ENCODE results near the gene AGTR2.
"Not testable (repeated sequence)": the region's sequence is repeated elsewhere in the genome, so short reads cannot be mapped to it uniquely, and the experiment has no call there.

Gene AGTR2

GRCh38 chrX:116170511-116170910, at the start of gene AGTR2:
TSS of gene AGTR2 (plus strand) at chrX:116170744. CDS start at chrX:116172281, 1,537 bp downstream.
- no peak within 1 kb of the TSS for H3K27ac Mint-ChIP-seq (ENCODE audit: low read depth)
- H3K9me3 Mint-ChIP-seq, result peaks cover 6% of the 10 kb centered on the region
- no peak for DNase-seq (ENCODE audit: low spot score in 2 of 2)
- H3K36me3 Mint-ChIP-seq (ENCODE audit: insufficient read depth), result no peaks in the 10 kb centered on the region
- H3K27me3 Mint-ChIP-seq, result no peaks in the 10 kb centered on the region
- no peaks in the 10 kb centered on the region for H3K4me1 Mint-ChIP-seq
- H3K4me3 Mint-ChIP-seq, result no peak within 1 kb of the TSS
- no peak for ATAC-seq (replicated peaks; ENCODE audit: extremely low read depth, poor library complexity, severe bottlenecking)

- Mint-ChIP-seq H3K4me1 (no peaks in the 10 kb centered on the region), H3K27ac (ENCODE audit: low read depth) (no peak overlapping the region), H3K27me3 (no peaks in the 10 kb centered on the region), H3K36me3 (ENCODE audit: insufficient read depth) (no peaks in the 10 kb centered on the region), H3K9me3 (peaks cover 10% of the 10 kb centered on the region), H3K4me3 (no peak overlapping the region)
- DNase-seq (ENCODE audit: low spot score in 2 of 2) (no peak), ATAC-seq (replicated peaks; ENCODE audit: extremely low read depth, poor library complexity, severe bottlenecking) (no peak)
These were observed 35.3 kb upstream of the AGTR2 start for GRCh38 chrX:116135277-116135676.

GRCh38 chrX:116141270-116141669, 29.3 kb upstream of the AGTR2 start:
- not testable (repeated sequence) for H3K9me3 Mint-ChIP-seq; ATAC-seq (replicated peaks; ENCODE audit: extremely low read depth, poor library complexity, severe bottlenecking); H3K27ac Mint-ChIP-seq (ENCODE audit: low read depth); H3K4me3 Mint-ChIP-seq; H3K4me1 Mint-ChIP-seq; DNase-seq (ENCODE audit: low spot score in 2 of 2); H3K36me3 Mint-ChIP-seq (ENCODE audit: insufficient read depth); H3K27me3 Mint-ChIP-seq

GRCh38 chrX:116142976-116143375, 27.6 kb upstream of the AGTR2 start:
- no peaks in the 10 kb centered on the region for H3K4me1 Mint-ChIP-seq
- DNase-seq (ENCODE audit: low spot score in 2 of 2) (no peak), ATAC-seq (replicated peaks; ENCODE audit: extremely low read depth, poor library complexity, severe bottlenecking) (no peak)
- H3K36me3 Mint-ChIP-seq (ENCODE audit: insufficient read depth), result no peaks in the 10 kb centered on the region
- H3K9me3 Mint-ChIP-seq, result peaks cover 5% of the 10 kb centered on the region
- no peak overlapping the region for H3K27ac Mint-ChIP-seq (ENCODE audit: low read depth)
- H3K27me3 Mint-ChIP-seq, result no peaks in the 10 kb centered on the region
- no peak overlapping the region for H3K4me3 Mint-ChIP-seq

GRCh38 chrX:116172976-116173375, 2.4 kb downstream of the AGTR2 start:
- H3K36me3 Mint-ChIP-seq (ENCODE audit: insufficient read depth), result no peaks in the 10 kb centered on the region
- no peak for ATAC-seq (replicated peaks; ENCODE audit: extremely low read depth, poor library complexity, severe bottlenecking)
- DNase-seq (ENCODE audit: low spot score in 2 of 2), result no peak
- no peaks in the 10 kb centered on the region for H3K4me1 Mint-ChIP-seq
- no peak overlapping the region for H3K4me3 Mint-ChIP-seq
- H3K27me3 Mint-ChIP-seq, result no peaks in the 10 kb centered on the region
- peaks cover 6% of the 10 kb centered on the region for H3K9me3 Mint-ChIP-seq
- H3K27ac Mint-ChIP-seq (ENCODE audit: low read depth), result no peak overlapping the region

GRCh38 chrX:116181300-116181699, 10.8 kb downstream of the AGTR2 start:
- no peak for DNase-seq (ENCODE audit: low spot score in 2 of 2)
- Mint-ChIP-seq H3K27ac (ENCODE audit: low read depth) (no peak overlapping the region), H3K9me3 (peaks cover 5% of the 10 kb centered on the region), H3K4me1 (no peaks in the 10 kb centered on the region), H3K36me3 (ENCODE audit: insufficient read depth) (no peaks in the 10 kb centered on the region), H3K27me3 (no peaks in the 10 kb centered on the region), H3K4me3 (no peak overlapping the region)
- ATAC-seq (replicated peaks; ENCODE audit: extremely low read depth, poor library complexity, severe bottlenecking), result no peak

GRCh38 chrX:116185163-116185562, 14.6 kb downstream of the AGTR2 start:
- H3K9me3 Mint-ChIP-seq, result peaks cover 10% of the 10 kb centered on the region
- no peak overlapping the region for H3K27ac Mint-ChIP-seq (ENCODE audit: low read depth)
- no peak for DNase-seq (ENCODE audit: low spot score in 2 of 2)
- no peak overlapping the region for H3K4me3 Mint-ChIP-seq
- no peaks in the 10 kb centered on the region for H3K36me3 Mint-ChIP-seq (ENCODE audit: insufficient read depth)
- H3K27me3 Mint-ChIP-seq, result no peaks in the 10 kb centered on the region
- H3K4me1 Mint-ChIP-seq, result no peaks in the 10 kb centered on the region
- ATAC-seq (replicated peaks; ENCODE audit: extremely low read depth, poor library complexity, severe bottlenecking), result no peak

GRCh38 chrX:116194649-116195048, 24.1 kb downstream of the AGTR2 start:
- no peaks in the 10 kb centered on the region for H3K27me3 Mint-ChIP-seq
- ATAC-seq (replicated peaks; ENCODE audit: extremely low read depth, poor library complexity, severe bottlenecking) (no peak), DNase-seq (ENCODE audit: low spot score in 2 of 2) (no peak)
- no peak overlapping the region for H3K4me3 Mint-ChIP-seq
- H3K9me3 Mint-ChIP-seq, result peaks cover 6% of the 10 kb centered on the region
- H3K27ac Mint-ChIP-seq (ENCODE audit: low read depth), result no peak overlapping the region
- H3K4me1 Mint-ChIP-seq, result no peaks in the 10 kb centered on the region
- no peaks in the 10 kb centered on the region for H3K36me3 Mint-ChIP-seq (ENCODE audit: insufficient read depth)

- ATAC-seq (replicated peaks; ENCODE audit: extremely low read depth, poor library complexity, severe bottlenecking), result no peak
- DNase-seq (ENCODE audit: low spot score in 2 of 2), result no peak
- H3K36me3 Mint-ChIP-seq (ENCODE audit: insufficient read depth), result no peaks in the 10 kb centered on the region
- no peak overlapping the region for H3K4me3 Mint-ChIP-seq
- no peaks in the 10 kb centered on the region for H3K27me3 Mint-ChIP-seq
- peaks cover 6% of the 10 kb centered on the region for H3K9me3 Mint-ChIP-seq
- no peaks in the 10 kb centered on the region for H3K4me1 Mint-ChIP-seq
- H3K27ac Mint-ChIP-seq (ENCODE audit: low read depth), result no peak overlapping the region
These were observed 27.7 kb downstream of the AGTR2 start for GRCh38 chrX:116198235-116198634.

- no peak overlapping the region for H3K27ac Mint-ChIP-seq (ENCODE audit: low read depth)
- ATAC-seq (replicated peaks; ENCODE audit: extremely low read depth, poor library complexity, severe bottlenecking), result no peak
These were observed 28.3 kb downstream of the AGTR2 start for GRCh38 chrX:116198810-116199209.

GRCh38 chrX:116204932-116205331, 34.4 kb downstream of the AGTR2 start:
- Mint-ChIP-seq H3K4me3 (no peak overlapping the region), H3K36me3 (ENCODE audit: insufficient read depth) (no peaks in the 10 kb centered on the region), H3K27ac (ENCODE audit: low read depth) (no peak overlapping the region), H3K9me3 (peaks cover 7% of the 10 kb centered on the region), H3K4me1 (no peaks in the 10 kb centered on the region), H3K27me3 (no peaks in the 10 kb centered on the region)
- DNase-seq (ENCODE audit: low spot score in 2 of 2), result no peak
- ATAC-seq (replicated peaks; ENCODE audit: extremely low read depth, poor library complexity, severe bottlenecking), result no peak

More at GRCh38 chrX:116198810-116199209, 28.3 kb downstream of the AGTR2 start:
- no peak for DNase-seq (ENCODE audit: low spot score in 2 of 2)
- H3K4me3 Mint-ChIP-seq, result no peak overlapping the region
- peaks cover 8% of the 10 kb centered on the region for H3K9me3 Mint-ChIP-seq
- no peaks in the 10 kb centered on the region for H3K4me1 Mint-ChIP-seq
- H3K27me3 Mint-ChIP-seq, result no peaks in the 10 kb centered on the region
- H3K36me3 Mint-ChIP-seq (ENCODE audit: insufficient read depth), result no peaks in the 10 kb centered on the region

GRCh38 chrX:116213262-116213661, 42.7 kb downstream of the AGTR2 start:
- Mint-ChIP-seq H3K4me1 (no peaks in the 10 kb centered on the region), H3K9me3 (no peaks in the 10 kb centered on the region), H3K27ac (ENCODE audit: low read depth) (no peak overlapping the region), H3K36me3 (ENCODE audit: insufficient read depth) (no peaks in the 10 kb centered on the region), H3K4me3 (no peak overlapping the region), H3K27me3 (no peaks in the 10 kb centered on the region)
- DNase-seq (ENCODE audit: low spot score in 2 of 2) (no peak), ATAC-seq (replicated peaks; ENCODE audit: extremely low read depth, poor library complexity, severe bottlenecking) (no peak)

- not testable (repeated sequence) for H3K4me3 Mint-ChIP-seq; H3K27me3 Mint-ChIP-seq; H3K4me1 Mint-ChIP-seq; DNase-seq (ENCODE audit: low spot score in 2 of 2); ATAC-seq (replicated peaks; ENCODE audit: extremely low read depth, poor library complexity, severe bottlenecking); H3K36me3 Mint-ChIP-seq (ENCODE audit: insufficient read depth); H3K9me3 Mint-ChIP-seq; H3K27ac Mint-ChIP-seq (ENCODE audit: low read depth)
These were observed 46.5 kb downstream of the AGTR2 start for GRCh38 chrX:116217080-116217479.

Measured in central memory CD8-positive, alpha-beta T cell (primary cell).